Fibroblast of pulmonary artery (primary cell): ENCODE results near the gene POU2AF3.

Experiments
- DNase-seq: peaks from one replicate; pipeline ENCODE4 v3.0.0-alpha.2; 2010; ENCODE audit warnings: low read depth
- H3K4me3 ChIP-seq: replicated peaks from 2 replicates; pipeline ENCODE4 v1.5.1; 2011; ENCODE audit warnings: low read depth, mild to moderate bottlenecking, control low read depth, low read length, moderate library complexity
- TF ChIP-seq, protein P1 (sequence below): IDR thresholded peaks from 2 replicates; pipeline ENCODE4 v1.5.1; 2011; ENCODE audit warnings: mild to moderate bottlenecking, control low read depth, low read length, inconsistent platforms; ENCODE audit errors: missing control alignments

Gene POU2AF3

DNA sequence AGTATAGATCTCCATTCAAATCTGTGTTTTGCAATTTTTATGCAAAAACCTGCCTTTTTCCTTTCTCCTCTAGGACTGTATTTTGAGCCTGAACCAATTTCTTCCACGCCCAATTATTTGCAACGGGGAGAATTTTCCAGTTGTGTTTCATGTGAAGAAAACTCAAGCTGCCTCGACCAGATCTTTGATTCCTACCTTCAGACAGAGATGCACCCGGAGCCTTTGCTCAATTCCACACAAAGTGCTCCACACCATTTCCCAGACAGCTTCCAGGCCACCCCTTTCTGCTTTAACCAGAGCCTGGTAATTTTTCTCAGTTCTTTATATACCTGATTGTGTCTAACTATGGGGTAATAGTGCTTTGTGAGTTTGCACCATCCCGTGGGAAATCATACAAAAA is 8.0 kb downstream of the POU2AF3 start:
- no peak for DNase-seq
- TF ChIP-seq, protein P1, sequence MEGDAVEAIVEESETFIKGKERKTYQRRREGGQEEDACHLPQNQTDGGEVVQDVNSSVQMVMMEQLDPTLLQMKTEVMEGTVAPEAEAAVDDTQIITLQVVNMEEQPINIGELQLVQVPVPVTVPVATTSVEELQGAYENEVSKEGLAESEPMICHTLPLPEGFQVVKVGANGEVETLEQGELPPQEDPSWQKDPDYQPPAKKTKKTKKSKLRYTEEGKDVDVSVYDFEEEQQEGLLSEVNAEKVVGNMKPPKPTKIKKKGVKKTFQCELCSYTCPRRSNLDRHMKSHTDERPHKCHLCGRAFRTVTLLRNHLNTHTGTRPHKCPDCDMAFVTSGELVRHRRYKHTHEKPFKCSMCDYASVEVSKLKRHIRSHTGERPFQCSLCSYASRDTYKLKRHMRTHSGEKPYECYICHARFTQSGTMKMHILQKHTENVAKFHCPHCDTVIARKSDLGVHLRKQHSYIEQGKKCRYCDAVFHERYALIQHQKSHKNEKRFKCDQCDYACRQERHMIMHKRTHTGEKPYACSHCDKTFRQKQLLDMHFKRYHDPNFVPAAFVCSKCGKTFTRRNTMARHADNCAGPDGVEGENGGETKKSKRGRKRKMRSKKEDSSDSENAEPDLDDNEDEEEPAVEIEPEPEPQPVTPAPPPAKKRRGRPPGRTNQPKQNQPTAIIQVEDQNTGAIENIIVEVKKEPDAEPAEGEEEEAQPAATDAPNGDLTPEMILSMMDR = no peak

DNA sequence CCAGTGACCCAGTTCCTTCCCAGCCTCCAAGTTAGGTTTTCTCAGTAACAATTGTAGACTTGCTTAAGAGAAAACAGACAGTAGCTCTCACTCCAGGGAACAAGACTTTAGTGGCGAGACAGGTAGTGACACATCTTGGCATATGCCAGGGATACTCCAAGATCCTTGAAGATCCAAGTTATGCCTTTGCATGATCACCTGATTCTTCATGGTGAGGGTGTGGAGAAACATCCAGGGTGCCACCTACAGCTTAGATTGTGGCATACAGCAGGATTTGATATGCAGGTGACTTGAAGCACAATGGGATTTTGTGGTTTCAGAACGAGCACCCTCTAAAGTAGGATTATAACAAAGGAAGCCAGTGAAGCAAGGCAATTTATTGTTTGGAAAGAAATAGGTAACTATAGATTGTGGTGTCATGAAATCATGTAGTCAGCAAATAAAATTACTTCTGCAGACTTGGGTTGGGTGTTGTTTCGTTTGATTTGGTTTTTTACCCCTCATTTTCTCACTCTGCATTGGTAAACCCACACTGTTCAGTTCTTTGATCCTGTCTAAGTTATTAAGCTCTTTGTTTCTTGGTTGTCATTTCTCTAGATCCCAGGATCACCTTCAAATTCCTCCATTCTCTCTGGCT is 9.2 kb downstream of the POU2AF3 start:
- H3K4me3 ChIP-seq = no peak overlapping the region
- DNase-seq = no peak
- TF ChIP-seq, protein P1 = no peak

More for the DNA sequence above, 8.0 kb downstream of the POU2AF3 start:
- no peak overlapping the region for H3K4me3 ChIP-seq

DNA sequence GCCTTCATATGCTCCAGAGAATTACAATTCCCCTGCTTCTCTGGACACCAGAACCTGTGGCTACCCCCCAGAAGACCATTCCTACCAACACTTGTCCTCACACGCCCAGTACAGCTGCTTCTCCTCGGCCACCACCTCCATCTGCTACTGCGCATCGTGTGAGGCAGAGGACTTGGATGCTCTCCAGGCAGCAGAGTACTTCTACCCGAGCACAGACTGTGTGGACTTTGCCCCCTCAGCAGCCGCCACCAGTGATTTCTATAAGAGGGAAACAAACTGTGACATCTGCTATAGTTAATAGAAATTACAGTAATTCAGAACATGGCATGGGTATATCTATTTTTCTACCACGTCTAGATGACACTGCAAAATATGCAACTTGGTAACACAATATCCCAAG is 9.8 kb downstream of the POU2AF3 start:
- H3K4me3 ChIP-seq = no peak overlapping the region
- TF ChIP-seq, protein P1 = no peak
- DNase-seq = no peak

DNA sequence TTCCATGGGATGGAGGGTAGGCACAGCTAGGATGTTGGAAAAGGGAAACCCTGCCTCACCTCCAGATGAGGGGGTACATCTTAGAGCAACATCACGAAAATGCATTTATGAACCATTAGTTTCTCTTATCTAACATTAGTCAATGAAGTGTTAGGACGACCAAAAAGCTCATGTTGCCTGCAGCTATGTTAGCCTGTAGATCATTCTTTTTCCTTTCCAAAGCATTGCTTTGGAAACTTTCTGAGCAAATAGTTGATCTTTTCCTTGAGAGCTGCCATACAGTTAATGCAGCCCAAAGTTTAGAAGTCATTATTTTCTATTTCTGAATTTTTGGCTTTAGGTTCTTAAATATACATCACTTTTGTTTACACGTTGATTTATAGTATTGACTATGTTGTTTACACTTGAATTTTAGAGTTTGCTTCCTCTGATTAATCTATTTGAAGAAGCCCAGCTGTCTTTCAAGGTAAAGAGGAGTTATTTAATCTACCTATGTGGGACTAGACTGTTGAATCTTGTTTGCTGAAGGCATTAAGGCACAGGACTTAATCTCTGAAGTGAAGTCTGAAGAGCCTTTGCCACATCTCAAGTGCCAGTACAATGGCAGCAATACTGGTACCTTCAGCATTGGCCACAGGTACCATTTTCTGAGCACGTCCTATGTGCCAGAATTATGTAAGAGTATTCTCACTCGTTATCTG is 11.0 kb downstream of the POU2AF3 start:
- DNase-seq = no peak
- H3K4me3 ChIP-seq = no peak overlapping the region
- TF ChIP-seq, protein P1 = no peak

DNA sequence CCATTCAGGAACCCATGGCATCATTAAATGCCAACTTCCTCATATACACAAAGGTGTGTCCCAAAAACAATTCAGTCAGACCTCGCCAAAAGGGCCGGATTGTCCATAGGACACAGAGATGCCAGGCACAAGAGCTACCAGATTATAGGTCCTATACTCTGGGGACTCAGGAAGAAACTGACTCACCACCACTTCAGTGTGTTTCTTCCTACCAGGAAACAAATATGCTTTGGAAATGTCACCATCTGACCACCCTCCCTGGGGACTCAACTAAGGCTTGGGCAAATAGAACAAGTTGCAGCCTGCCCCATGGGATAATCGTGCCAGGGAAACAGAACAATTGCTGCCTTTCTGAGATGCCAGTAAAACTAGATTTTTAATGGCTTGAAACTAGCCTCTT is 11.7 kb downstream of the POU2AF3 start:
- DNase-seq = no peak
- TF ChIP-seq, protein P1 = no peak
- H3K4me3 ChIP-seq = no peak overlapping the region

DNA sequence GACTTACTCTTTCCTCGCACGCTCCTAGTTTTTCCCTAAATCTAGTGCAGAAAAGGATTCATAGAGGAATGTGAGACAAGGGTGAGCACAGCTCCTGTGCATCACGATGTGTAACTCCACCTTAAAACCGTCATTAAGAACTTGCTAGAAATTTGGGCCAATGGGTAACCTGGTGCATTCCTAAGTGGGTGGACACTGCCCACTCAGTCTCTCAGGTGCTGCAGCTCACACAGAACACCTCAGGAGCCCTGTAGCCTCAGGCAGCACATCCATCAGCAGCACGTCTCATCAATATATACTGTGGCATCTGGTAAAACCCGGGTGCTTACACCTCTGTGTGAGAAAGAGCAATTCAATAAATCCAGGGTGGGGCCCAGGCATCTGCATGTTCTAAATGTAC is 12.4 kb downstream of the POU2AF3 start:
- TF ChIP-seq, protein P1 = no peak
- no peak for DNase-seq
- no peak overlapping the region for H3K4me3 ChIP-seq

DNA sequence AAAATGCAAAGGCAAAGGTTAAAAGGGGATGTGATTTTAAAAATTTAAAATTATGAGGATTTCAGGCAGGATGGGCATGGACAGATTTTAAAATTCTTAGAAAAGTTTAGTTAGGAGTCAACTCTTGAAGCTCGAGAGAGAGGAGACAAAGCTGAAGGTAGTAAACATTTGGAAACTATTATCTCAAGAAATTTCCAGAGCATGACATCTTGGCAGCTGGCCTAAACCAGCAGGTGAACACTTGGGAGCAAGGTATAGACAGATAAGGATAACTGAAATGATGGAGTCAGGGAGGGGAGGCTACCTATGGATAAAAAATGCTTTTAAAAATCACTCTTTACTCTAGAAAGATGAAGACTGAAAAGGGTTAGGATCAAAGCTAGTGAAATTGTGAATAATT is 13.7 kb downstream of the POU2AF3 start:
- TF ChIP-seq, protein P1 = no peak
- no peak for DNase-seq
- H3K4me3 ChIP-seq = no peak overlapping the region
